ENCODE data around the gene EDIL3.
A peak's percentile ranks its signal among the peaks of the same experiment; 100 is the strongest.

DNA sequence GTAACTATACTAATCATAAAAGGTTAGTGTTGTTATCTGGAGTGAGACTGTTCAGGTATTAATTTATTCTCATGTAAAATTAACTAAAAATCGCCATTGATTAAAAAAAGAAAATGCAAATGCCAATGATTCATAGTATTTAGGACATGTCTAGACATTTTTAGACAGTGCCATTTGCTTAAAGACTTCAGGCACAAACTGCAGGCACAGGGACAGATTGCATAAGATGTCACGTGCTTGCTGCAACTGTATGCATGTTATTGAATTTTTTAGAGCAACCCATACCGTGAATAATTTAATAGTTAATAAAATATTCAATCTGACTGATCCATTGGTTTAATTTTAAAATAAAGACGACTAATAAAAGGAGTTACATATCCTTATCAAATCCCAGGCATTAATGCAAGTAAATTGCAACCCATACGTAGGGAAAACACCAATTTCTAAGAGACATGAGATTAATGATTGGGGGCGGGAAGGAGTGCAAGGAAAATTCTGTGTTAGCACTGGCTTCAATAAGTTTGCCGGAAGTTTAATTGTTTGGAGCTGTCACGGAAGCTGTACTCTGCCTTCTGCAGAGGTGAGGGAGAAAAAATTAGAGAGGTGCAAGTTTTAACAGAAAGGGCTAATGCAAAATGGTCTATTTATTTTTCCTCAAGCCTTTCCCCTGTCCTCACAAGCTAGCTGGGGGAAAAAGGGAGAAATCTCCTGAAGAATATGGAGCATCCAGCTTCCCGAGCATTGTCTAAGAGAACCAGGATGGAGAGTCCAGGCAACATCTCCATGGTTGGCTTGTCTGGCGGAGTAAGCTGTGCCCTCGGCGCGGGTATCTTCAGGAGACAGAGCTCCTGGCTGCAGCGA is 2.9 kb downstream of the EDIL3 start:
- no peak for TF ChIP-seq CTCF (IDR thresholded peaks at IDR 0.05)
- TF ChIP-seq POLR2AphosphoS5 (IDR thresholded peaks at IDR 0.05; ENCODE audit: insufficient read depth in 1 of 2, low read depth in 1 of 2) = peak in 1 of 2 donors; percentile 71
